WTC11 (cell line): Measurements from ENCODE around the gene CENPB.

Experiments
- CTCF ChIP-seq: fragments of 200-600 bp; IDR thresholded peaks from 2 replicates; pipeline ENCODE4 v1.8.0; 2022; ENCODE audit warnings: antibody characterized with exemption
- FOXK1 ChIP-seq: sonication (generic); formaldehyde crosslinking; IDR thresholded peaks from 2 replicates; pipeline ENCODE4 v1.8.0; 2022; ENCODE audit warnings: mild to moderate bottlenecking, moderate library complexity, missing genetic modification reagents
- USF1 ChIP-seq: sonication (generic); formaldehyde crosslinking; IDR thresholded peaks from 2 replicates; pipeline ENCODE4 v1.8.0; 2022; ENCODE audit warnings: mild to moderate bottlenecking, missing genetic modification reagents

GRCh38 chr20:3749689-3750531 lies 36.6 kb downstream of the CENPB start:
- TF ChIP-seq CTCF: peak; percentile 92
- no peak for TF ChIP-seq USF1 (CRISPR knock-in tag)
- no peak; the same call in 1 of the 2 replicates for TF ChIP-seq FOXK1 (CRISPR knock-in tag)
